ENCODE measurements around the gene CNBD2.

The CNBD2 gene

DNA sequence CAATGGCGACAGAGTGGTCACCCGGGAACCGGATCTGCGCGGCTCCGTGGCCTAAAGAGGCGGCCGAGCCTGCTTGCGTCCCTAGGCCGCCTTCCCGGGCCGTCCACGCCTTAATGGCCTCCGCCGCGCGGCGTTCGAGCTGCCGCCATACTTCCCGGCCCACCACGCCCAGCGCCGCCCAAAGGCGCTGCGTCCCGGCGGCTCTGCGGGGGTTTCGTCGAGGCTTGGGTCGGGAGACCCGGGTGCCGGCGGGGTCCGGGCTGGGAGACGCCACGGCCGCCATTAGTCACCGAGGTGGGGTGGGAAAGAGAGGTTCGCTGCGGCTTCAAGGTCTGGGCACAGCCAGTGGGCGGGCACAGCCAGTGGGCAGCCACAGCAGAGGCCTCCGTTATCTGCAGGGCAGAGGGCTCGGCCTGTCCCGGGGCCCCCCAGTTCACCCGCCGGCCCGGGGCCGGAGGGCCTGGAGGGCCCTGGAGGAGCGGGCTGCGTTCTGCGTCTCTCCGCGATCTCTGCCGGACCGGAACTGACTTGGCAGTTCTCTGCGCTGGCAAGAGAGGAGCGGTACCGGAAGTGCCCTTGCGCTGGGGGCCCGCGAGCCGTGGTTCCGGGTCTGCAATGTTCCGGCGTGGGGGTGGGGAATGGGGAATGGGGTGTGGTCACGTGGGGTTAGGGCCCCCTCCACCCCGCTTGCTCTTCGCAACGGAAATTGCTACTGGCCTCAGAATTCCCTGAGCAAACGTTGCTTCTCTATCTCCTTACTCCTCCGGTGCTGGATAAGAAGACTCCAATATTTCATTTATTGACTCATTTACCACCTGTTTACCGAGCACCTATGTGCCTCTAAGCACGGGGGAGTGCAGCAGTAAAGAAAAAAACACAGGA is 82.3 kb downstream of the CNBD2 start (continued):
- TF ChIP-seq, protein P1, sequence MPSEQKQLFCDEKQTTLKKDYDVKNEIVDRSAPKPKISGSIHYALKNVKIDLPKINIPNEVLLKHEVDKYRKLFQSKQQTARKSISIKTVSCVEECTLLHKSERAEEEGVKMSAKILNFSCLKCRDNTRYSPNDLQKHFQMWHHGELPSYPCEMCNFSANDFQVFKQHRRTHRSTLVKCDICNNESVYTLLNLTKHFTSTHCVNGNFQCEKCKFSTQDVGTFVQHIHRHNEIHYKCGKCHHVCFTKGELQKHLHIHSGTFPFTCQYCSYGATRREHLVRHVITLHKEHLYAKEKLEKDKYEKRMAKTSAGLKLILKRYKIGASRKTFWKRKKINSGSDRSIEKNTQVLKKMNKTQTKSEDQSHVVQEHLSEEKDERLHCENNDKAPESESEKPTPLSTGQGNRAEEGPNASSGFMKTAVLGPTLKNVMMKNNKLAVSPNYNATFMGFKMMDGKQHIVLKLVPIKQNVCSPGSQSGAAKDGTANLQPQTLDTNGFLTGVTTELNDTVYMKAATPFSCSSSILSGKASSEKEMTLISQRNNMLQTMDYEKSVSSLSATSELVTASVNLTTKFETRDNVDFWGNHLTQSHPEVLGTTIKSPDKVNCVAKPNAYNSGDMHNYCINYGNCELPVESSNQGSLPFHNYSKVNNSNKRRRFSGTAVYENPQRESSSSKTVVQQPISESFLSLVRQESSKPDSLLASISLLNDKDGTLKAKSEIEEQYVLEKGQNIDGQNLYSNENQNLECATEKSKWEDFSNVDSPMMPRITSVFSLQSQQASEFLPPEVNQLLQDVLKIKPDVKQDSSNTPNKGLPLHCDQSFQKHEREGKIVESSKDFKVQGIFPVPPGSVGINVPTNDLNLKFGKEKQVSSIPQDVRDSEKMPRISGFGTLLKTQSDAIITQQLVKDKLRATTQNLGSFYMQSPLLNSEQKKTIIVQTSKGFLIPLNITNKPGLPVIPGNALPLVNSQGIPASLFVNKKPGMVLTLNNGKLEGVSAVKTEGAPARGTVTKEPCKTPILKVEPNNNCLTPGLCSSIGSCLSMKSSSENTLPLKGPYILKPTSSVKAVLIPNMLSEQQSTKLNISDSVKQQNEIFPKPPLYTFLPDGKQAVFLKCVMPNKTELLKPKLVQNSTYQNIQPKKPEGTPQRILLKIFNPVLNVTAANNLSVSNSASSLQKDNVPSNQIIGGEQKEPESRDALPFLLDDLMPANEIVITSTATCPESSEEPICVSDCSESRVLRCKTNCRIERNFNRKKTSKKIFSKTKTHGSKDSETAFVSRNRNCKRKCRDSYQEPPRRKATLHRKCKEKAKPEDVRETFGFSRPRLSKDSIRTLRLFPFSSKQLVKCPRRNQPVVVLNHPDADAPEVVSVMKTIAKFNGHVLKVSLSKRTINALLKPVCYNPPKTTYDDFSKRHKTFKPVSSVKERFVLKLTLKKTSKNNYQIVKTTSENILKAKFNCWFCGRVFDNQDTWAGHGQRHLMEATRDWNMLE (tag by site-specific recombination; conservative IDR thresholded peaks at IDR 0.05; ENCODE audit: low read depth) = peak; percentile 82
- TF ChIP-seq ZNF544 (tag by site-specific recombination; IDR thresholded peaks at IDR 0.05) (no peak), ZFHX2 (tag by site-specific recombination; conservative IDR thresholded peaks at IDR 0.05) (peak; percentile 50), ZNF626 (tag by site-specific recombination; IDR thresholded peaks at IDR 0.05) (no peak), ZNF664 (tag by site-specific recombination; IDR thresholded peaks at IDR 0.05) (peak; percentile 62; the same call in 1 of the 2 replicates)

DNA sequence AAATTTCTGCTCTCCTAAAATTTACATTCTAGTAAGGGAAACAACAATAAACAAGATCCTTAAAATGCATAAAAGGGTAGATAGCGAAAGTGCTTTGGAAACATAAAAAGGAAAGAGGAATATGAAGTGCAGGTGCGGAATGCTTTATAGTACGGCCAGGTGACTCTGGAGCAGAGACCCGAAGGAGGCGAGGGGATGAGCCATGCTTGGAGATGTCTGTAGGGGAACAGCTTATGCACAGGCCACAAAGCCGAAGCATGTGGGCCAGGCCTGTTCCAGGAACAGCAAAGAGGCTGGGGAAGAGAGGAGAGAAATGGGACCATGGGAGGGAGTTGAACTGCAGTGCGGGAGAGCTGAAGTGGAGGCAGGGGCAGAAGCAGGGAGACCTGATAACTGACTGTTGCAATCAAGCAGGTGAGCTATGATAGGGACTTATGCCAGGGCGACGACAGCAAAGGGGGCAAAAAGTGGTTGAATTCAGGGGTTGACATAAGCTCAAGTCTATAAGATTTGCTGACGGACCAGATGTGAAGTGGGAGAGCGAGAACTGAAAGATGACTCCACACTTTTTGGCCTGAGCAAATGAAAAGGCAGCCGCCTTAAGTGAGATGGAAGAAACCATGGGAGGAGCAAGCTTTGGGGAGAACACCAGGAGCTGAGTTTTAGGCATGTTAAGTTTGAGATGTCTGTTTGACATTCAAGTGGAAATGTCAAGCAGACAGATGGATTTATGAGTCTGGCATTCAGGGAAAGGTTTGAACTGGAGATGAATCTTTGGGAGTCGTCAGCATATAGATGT is 83.1 kb downstream of the CNBD2 start:
- CTCF ChIA-PET = interaction anchor here (2.7 kb wide), 1 partner anchor 57 kb away, joined by 10 read pairs; no protein-coding TSS in a partner anchor
- TF ChIP-seq, protein P2, sequence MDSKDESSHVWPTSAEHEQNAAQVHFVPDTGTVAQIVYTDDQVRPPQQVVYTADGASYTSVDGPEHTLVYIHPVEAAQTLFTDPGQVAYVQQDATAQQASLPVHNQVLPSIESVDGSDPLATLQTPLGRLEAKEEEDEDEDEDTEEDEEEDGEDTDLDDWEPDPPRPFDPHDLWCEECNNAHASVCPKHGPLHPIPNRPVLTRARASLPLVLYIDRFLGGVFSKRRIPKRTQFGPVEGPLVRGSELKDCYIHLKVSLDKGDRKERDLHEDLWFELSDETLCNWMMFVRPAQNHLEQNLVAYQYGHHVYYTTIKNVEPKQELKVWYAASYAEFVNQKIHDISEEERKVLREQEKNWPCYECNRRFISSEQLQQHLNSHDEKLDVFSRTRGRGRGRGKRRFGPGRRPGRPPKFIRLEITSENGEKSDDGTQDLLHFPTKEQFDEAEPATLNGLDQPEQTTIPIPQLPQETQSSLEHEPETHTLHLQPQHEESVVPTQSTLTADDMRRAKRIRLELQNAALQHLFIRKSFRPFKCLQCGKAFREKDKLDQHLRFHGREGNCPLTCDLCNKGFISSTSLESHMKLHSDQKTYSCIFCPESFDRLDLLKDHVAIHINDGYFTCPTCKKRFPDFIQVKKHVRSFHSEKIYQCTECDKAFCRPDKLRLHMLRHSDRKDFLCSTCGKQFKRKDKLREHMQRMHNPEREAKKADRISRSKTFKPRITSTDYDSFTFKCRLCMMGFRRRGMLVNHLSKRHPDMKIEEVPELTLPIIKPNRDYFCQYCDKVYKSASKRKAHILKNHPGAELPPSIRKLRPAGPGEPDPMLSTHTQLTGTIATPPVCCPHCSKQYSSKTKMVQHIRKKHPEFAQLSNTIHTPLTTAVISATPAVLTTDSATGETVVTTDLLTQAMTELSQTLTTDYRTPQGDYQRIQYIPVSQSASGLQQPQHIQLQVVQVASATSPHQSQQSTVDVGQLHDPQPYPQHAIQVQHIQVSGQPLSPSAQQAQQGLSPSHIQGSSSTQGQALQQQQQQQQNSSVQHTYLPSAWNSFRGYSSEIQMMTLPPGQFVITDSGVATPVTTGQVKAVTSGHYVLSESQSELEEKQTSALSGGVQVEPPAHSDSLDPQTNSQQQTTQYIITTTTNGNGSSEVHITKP (tag by site-specific recombination; IDR thresholded peaks at IDR 0.05) = peak; percentile 62
- TF ChIP-seq ZNF114 (tag by site-specific recombination; IDR thresholded peaks at IDR 0.05) = no peak
- peak; percentile 85 for TF ChIP-seq ZNF341 (tag by site-specific recombination; IDR thresholded peaks at IDR 0.05; ENCODE audit: low read depth)
- TF ChIP-seq MYNN (tag by site-specific recombination; IDR thresholded peaks at IDR 0.05; ENCODE audit: borderline replicate concordance) = no peak
- TF ChIP-seq ZXDB (tag by site-specific recombination; IDR thresholded peaks at IDR 0.05) = no peak
- TF ChIP-seq ZNF585B (tag by site-specific recombination; IDR thresholded peaks at IDR 0.05) = no peak
- TF ChIP-seq ZNF664 (tag by site-specific recombination; IDR thresholded peaks at IDR 0.05) = peak; percentile 76
- POLR2A ChIA-PET = interaction anchor here (0.9 kb wide), 1 partner anchor 59 kb away, joined by 3 read pairs; no protein-coding TSS in a partner anchor
- Histone ChIP-seq H3K4me3 (ENCODE audit: low read depth, low read length) (peak overlapping the region; percentile 97), H3K4me1 (ENCODE audit: control insufficient read depth, insufficient read depth, low read length) (no peaks in the 10 kb centered on the region), H3K9me3 (ENCODE audit: control insufficient read depth, insufficient read depth, low read depth, low read length) (no peaks in the 10 kb centered on the region), H3K27ac (ENCODE audit: extremely low read depth, low read depth, low read length) (no peak overlapping the region), H3K36me3 (ENCODE audit: control insufficient read depth in 2 of 2, insufficient read depth in 1 of 2, low read length in 2 of 2) (peaks cover 0 to 14% of the 10 kb centered on the region in 2 experiments; a peak in 1 of 3 replicates)
